Posterior cingulate gyrus (tissue), 11 donors: ENCODE data around the gene TRPM3.
A peak's percentile ranks its signal among the peaks of the same experiment; 100 is the strongest.

Source experiments
- DNase-seq, 10 donors: peaks; one replicate each; pipeline versions ENCODE4 v3.0.0 to v3.0.0-alpha.2; 2020 to 2021; ENCODE audit warnings: mixed read lengths in 3 of 10
- intact Hi-C: fragments of 100-400 bp; cut with DNase I; formaldehyde crosslinking; loops from one replicate; pipeline ENCODE4 v1.15.1; 2023

TRPM3 gene

GRCh38 chr9:71106992-71107391 is 14.4 kb downstream of the TRPM3 start:
- peak in 3 of 10 donors; percentile 55 to 66 (median 60) for DNase-seq
- intact Hi-C loops, result no loop called here

GRCh38 chr9:71105192-71105591 is 16.2 kb downstream of the TRPM3 start:
- no peak for DNase-seq
- intact Hi-C loops, result no loop called here

- no peak for DNase-seq
- intact Hi-C loops, result loop anchor here (10.0 kb wide), 1 partner anchor 134 kb away; no protein-coding TSS in a partner anchor
Observed at GRCh38 chr9:71098801-71099200, 22.6 kb downstream of the TRPM3 start.

- intact Hi-C loops, result loop anchor here (10.0 kb wide), 1 partner anchor 133 kb away; no protein-coding TSS in a partner anchor
- no peak for DNase-seq
Observed at GRCh38 chr9:71097671-71098070, 23.8 kb downstream of the TRPM3 start.

GRCh38 chr9:71096421-71097108 is 24.9 kb downstream of the TRPM3 start:
- intact Hi-C loops, result loop anchor here (10.0 kb wide), 1 partner anchor 132 kb away; no protein-coding TSS in a partner anchor
- peak in 3 of 10 donors; percentile 20 to 75 (median 28) for DNase-seq

GRCh38 chr9:71094708-71095251 is 26.6 kb downstream of the TRPM3 start:
- DNase-seq, result no peak
- intact Hi-C loops, result loop anchor here (10.0 kb wide), 1 partner anchor 130 kb away; no protein-coding TSS in a partner anchor

GRCh38 chr9:71090896-71091295 is 30.5 kb downstream of the TRPM3 start:
- intact Hi-C loops, result loop anchor here (10.0 kb wide), 1 partner anchor 126 kb away; no protein-coding TSS in a partner anchor
- DNase-seq, result no peak

GRCh38 chr9:71079451-71079850 is 42.0 kb downstream of the TRPM3 start:
- intact Hi-C loops, result no loop called here
- no peak for DNase-seq

- no peak for DNase-seq
- intact Hi-C loops, result no loop called here
Observed at GRCh38 chr9:71076096-71076495, 45.3 kb downstream of the TRPM3 start.

- no peak for DNase-seq
- intact Hi-C loops, result no loop called here
Observed at GRCh38 chr9:71073494-71073893, 47.9 kb downstream of the TRPM3 start.

GRCh38 chr9:71072587-71072986 is 48.8 kb downstream of the TRPM3 start:
- intact Hi-C loops, result no loop called here
- DNase-seq, result no peak

GRCh38 chr9:71071633-71072032 is 49.8 kb downstream of the TRPM3 start:
- intact Hi-C loops, result no loop called here
- DNase-seq, result no peak

GRCh38 chr9:71058660-71059059 is 62.8 kb downstream of the TRPM3 start:
- intact Hi-C loops, result no loop called here
- no peak for DNase-seq

- intact Hi-C loops, result no loop called here
- no peak for DNase-seq
Observed at GRCh38 chr9:71052287-71052686, 69.1 kb downstream of the TRPM3 start.

- no peak for DNase-seq
- intact Hi-C loops, result no loop called here
Observed at GRCh38 chr9:71048280-71048679, 73.1 kb downstream of the TRPM3 start.

- no peak for DNase-seq
- intact Hi-C loops, result no loop called here
Observed at GRCh38 chr9:71042448-71042990, 78.9 kb downstream of the TRPM3 start.

GRCh38 chr9:71037521-71037920 is 83.9 kb downstream of the TRPM3 start:
- intact Hi-C loops, result loop anchor here (10.0 kb wide), 1 partner anchor 77 kb away; no protein-coding TSS in a partner anchor

GRCh38 chr9:71036501-71036900 is 84.9 kb downstream of the TRPM3 start:
- DNase-seq, result no peak
- intact Hi-C loops, result loop anchor here (10.0 kb wide), 1 partner anchor 78 kb away; no protein-coding TSS in a partner anchor

More at GRCh38 chr9:71037521-71037920, 83.9 kb downstream of the TRPM3 start:
- no peak for DNase-seq

- DNase-seq, result no peak
- intact Hi-C loops, result loop anchor here (10.0 kb wide), 1 partner anchor 82 kb away; no protein-coding TSS in a partner anchor
Observed at GRCh38 chr9:71032779-71033178, 88.6 kb downstream of the TRPM3 start.

- intact Hi-C loops, result no loop called here
- peak in 1 of 10 donors; percentile 56 for DNase-seq
Observed at GRCh38 chr9:71025728-71026127, 95.7 kb downstream of the TRPM3 start.

GRCh38 chr9:71025201-71025600 is 96.2 kb downstream of the TRPM3 start:
- peak in 1 of 10 donors; percentile 48 for DNase-seq
- intact Hi-C loops, result no loop called here
